Myocyte (in vitro differentiated cells): ENCODE results near the gene LAMC1. TPM values are rescaled to one million over a fixed set of nuclear protein-coding genes. Genes with fewer than 3 reads are reported as not detected.

Experiments
- DNase-seq: peaks from one replicate; pipeline ENCODE4 v3.0.0-alpha.2; 2012; ENCODE audit warnings: low read depth
- total RNA-seq: library from RNA; depleted of rRNA; stranded (reverse); fragments of >200 nt; gene quantifications from 2 replicates; pipeline ENCODE4 v1.2.3, GENCODE V29; 2014

The LAMC1 gene
- total RNA-seq, 1 donor from 2014 or later: 303 TPM

DNA sequence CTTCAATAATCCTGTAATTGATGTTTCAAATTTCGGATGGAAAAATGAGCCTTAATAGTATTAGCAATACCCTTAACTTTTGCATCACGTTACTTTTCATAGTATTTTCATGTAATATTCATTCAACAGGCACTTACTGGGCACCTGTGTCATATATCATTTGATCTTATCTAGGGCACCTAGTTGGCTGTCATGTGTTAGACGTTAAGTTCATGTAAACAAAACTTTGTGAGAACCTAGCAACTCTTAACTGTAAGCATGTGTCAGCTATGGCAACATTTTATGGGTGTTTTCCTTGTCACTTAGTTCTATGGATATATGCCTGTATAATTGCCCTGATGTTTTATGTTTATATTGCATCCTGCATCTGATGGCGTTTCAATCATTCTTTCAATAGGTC, 163.6 kb downstream of the LAMC1 start:
- no peak for DNase-seq

DNA sequence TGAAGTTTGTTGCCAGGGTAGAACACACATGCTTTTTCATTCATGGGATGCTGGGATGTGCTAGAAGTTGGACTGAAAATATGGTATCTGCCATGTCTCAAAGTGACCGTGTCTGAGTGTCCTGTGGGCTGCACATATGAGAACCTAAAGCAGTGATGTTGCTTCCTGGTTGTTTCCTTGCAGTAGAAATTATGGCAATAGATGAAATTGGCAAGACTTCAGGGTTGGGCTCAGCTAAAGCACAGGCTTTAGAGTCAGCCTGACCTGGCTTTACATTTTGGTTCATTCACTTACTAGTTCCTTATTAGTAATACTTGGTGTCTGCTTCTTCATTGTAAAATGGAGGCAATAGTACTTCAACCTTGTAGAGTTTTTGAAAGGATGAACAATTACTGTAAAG, 165.0 kb downstream of the LAMC1 start:
- DNase-seq: no peak

DNA sequence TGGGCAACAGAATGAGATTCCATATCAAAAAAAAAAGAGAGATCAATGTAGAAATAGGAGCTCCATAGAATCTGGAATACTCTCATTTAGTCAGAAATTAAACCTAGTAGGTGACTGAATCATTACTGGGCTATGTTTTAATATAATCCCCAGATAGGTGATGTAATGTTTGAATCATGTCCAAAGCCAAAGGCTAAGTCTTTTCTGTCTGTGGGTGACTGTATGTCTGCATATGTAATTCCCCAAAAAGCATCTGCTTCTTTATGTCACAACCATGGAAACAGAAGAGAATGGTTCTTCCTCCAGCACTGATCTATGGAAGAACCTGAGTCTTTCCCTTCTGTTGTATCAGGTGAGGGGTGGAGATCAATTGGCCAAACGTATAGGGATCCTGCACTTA, 168.6 kb downstream of the LAMC1 start:
- DNase-seq: peak; percentile 58

DNA sequence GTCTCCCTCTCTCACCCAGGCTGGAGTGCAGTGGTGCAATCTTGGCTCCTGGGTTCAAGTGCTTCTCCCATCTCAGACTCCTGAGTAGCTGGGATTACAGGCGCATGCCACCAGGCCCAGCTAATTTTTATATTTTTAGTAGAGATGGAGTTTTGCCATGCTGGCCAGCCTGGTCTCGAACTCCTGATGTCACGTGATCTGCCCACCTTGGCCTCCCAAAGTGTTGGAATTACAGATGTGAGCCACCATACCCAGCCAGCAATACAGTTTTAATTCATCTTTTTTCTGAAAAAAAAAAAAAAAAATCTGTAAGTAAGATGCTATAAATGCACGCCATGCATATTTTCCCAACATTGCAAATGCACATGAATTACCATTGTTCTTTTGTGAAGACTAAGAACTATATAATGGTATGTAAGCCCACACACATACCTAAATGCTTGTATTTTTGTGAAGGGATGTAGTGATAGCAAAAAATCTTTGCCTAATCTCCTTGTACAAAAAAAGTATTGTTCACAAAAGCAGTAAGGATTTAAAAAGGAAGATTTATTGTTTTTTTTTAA, 170.8 kb downstream of the LAMC1 start:
- no peak for DNase-seq

DNA sequence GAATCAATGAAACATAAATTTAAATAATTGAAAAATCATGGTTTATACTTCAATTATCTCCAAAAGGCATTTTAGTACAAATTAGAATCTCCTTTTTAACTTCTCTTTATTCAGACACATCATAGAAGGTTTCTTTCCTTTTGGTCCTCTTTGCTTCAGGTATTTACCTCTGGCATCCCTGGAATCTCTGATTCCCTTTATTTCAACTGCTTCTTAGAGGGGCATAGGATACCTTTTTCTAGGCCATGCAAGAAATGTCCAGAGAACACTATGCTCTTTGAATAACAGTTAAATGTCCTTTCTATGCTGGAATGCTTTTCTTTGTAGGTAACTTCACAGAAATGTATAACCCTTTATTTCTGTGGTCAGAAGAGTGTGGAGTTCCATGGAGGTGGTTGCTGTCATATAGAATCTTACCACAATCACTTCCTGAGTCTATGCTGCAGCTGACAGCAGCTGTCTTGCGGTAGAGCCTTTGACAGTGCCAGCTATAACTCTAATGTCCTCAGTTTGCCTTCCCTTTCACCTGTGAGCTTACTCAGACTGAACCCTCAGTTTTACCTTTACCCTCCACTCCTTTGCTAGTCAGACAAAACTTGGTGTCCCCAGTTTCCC, 171.4 kb downstream of the LAMC1 start:
- no peak for DNase-seq

DNA sequence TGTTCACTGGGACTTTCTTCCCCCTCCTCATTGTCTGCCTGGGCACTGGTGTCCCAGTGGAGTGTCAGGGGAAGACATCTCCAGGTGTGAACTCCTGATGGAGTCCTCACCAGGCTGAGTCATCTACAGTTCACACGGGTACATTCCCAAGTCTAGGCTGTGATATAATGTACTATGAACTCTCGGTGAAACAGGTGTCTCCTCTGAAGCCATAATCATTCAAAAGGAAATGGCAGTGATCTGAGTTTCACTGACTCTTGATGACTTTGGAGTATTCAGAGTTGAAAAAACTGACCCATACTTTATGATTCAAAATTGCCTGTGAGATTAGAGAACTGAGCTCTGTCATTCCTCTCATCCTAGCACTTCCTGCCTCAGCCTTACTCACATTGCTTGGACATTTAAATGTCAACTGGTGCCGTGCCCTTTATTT, 171.9 kb downstream of the LAMC1 start:
- DNase-seq: peak; percentile 45

Other genes starting within 250 kb of the LAMC1 start
- gene NPL, start 233.6 kb upstream of the LAMC1 start, total RNA-seq: 2.2 and 3.6 TPM in 2 replicates
- 113 and 114 TPM in 2 replicates for gene DHX9, start 184.1 kb upstream of the LAMC1 start, total RNA-seq
- gene SHCBP1L, start 70.3 kb upstream of the LAMC1 start, total RNA-seq: not detected in 2 replicates
- 1.7 and 2.3 TPM in 2 replicates for gene LAMC2, start 162.8 kb downstream of the LAMC1 start, total RNA-seq